GM12873 (cell line): Measurements from ENCODE around the gene IKZF3.

Experiments
- TF ChIP-seq, protein P1 (sequence below): IDR thresholded peaks from 2 replicates; pipeline ENCODE4 v1.5.1; 2012; ENCODE audit warnings: low read depth, mild to moderate bottlenecking, moderate library complexity, low read length, control low read depth; ENCODE audit not compliant: insufficient read depth; ENCODE audit errors: missing control alignments

Gene IKZF3

DNA sequence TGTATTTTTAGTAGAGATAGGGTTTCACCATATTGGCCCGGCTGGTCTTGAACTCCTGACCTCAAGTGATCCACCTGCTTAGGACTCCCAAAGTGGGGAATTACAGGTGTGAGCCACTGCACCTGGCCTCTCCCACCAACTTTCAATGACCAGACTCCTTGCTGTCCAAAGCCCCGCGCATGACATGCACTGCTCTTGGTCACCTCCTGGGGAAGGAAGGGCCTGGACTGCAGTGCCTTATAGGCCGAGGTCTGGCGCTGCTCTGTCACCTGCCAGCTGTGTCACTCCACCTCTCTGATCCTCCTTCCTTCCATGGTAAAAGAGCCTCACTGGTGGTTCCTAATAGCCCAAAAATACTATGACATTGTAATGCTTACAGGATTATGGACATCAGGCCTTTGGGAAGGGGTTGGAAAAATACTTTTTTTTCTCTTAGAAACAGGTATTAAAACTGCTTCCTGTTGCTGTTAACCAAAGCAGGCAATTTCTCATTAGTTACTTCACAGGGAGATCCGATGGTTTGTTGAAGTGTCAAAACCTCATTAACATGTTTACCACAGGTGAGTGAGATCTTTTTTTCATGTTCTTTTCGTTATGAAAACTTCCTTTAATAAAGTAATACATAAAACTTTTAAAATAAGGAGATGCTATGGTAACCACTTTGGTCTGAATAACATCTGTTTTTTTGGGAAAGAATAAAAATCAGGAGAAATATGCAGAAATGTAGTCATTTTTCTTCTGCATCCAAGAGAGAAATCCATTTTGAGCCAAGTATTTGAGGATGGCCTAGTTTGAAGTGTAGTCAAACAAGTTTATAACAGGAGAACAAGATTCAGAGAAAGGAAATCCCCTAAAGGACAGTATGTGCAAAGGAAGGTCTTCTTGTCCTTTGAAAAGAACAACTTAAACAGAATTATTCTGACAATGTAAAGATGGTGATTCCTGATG lies 90.9 kb downstream of the IKZF3 start:
- TF ChIP-seq, protein P1, sequence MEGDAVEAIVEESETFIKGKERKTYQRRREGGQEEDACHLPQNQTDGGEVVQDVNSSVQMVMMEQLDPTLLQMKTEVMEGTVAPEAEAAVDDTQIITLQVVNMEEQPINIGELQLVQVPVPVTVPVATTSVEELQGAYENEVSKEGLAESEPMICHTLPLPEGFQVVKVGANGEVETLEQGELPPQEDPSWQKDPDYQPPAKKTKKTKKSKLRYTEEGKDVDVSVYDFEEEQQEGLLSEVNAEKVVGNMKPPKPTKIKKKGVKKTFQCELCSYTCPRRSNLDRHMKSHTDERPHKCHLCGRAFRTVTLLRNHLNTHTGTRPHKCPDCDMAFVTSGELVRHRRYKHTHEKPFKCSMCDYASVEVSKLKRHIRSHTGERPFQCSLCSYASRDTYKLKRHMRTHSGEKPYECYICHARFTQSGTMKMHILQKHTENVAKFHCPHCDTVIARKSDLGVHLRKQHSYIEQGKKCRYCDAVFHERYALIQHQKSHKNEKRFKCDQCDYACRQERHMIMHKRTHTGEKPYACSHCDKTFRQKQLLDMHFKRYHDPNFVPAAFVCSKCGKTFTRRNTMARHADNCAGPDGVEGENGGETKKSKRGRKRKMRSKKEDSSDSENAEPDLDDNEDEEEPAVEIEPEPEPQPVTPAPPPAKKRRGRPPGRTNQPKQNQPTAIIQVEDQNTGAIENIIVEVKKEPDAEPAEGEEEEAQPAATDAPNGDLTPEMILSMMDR: no peak

DNA sequence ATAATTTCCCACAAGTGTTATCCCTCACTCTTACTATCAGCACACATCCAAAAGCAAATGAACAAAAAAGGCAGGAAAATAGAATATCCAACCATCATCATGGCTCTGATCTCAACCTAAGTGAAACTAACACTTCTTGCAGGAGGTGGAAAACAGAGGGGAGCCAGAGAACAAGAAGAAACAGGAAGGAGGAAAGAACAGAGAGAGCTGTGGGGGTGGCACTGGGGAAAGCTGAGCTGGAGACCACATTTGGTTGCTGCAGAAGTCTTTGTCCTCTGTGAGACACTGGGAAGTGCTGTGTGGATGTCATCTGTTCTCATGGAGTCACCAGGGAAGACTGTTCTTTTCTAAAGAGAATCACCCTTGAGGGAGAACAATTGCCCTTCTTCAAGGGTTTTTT lies 91.7 kb downstream of the IKZF3 start:
- TF ChIP-seq, protein P1: no peak

DNA sequence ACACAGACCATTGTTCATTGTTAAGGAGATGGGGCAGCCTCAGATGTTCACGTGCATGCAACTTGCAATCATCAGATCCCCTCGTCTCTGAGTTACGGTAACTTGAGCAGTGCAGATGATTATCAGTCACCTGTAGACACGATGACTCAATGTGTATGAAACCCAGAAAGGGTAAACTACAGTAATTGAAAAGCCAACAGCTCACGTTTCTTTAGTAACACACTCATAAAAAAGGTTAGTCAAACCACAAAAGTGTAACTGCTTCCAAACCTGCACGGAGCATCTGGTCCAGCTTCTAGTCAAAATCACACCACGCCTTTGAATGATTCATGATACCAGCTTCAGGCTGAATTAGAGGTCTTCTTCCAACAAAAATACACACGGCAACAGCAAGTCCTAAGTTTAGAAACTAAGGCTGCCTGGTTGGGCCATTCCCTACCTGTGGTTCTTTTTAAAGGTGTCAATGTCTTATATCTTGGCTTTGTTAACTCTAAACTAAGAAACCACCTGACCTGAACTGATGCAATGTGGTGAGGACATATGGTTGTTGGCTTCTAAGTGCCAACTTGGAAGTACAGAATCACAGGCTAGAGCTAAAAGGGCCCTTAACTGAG lies 94.0 kb downstream of the IKZF3 start:
- TF ChIP-seq, protein P1: no peak

GRCh38 chr17:39767147-39767546 lies 97.0 kb downstream of the IKZF3 start:
- TF ChIP-seq, protein P1: no peak

- TF ChIP-seq, protein P1: no peak
These were observed 98.3 kb downstream of the IKZF3 start for GRCh38 chr17:39765766-39766165.

DNA sequence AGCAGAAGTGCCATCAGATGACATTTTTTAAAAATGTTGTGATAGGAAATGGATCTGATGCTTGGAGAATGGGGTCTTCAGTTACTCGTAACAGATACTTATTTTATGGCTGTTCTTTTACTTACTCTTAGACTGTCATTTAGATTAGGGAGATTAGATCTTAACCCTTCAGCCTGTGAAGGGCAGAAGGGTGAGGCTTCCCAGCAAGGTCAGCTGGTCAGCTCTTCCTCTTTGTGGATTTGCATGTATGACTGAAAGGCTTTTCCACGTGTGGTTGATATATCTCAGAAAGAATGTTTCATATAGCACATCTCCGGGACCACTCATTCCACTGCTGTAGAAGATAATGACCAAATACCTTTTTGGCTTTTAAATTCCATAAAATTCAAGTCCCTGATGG lies 98.9 kb downstream of the IKZF3 start:
- TF ChIP-seq, protein P1: no peak

DNA sequence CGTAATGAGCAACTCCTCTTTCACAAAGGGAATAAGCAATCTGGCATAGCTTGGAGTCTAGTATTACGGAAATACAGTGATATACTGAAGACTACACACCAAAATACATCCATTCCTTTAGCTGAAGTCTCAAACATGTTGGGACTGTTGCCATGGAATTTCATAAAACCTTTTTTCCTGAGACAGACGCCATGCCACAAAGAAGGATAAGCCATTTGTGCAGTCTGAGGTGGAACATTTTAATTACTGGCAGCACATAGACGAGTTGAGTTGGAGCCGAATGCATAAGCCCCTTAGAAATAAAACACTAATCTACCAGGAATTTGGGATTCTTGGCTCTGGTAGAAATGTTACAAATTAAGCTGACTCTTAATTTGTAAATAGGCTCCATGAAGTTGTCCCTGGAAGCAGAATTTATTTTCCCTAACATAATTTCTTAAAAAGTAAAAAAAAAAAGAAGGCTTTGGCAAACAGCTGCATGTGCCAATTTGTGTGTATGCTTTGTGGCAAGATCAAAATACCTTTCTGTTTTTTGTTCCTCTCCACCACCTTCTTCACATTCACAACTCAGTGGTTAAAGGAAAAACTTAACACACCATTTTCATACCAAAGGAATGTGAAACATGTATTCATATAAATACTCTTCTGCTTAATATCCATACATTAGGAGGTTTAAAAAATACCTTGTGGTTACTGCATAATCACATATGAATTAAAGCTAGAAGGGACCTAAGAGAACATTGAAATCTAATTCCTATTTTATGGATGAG lies 100.9 kb downstream of the IKZF3 start:
- TF ChIP-seq, protein P1: no peak
